Neural cell (in vitro differentiated cells): ENCODE data around the gene CRYAB.

Source experiments
- EP300 ChIP-seq: fragments of 450-650 bp; conservative IDR thresholded peaks from 2 replicates; pipeline ENCODE4 v1.6.1; 2014; ENCODE audit warnings: antibody characterized with exemption, mild to moderate bottlenecking, moderate library complexity; ENCODE audit not compliant: poor library complexity, severe bottlenecking
- EZH2 ChIP-seq: fragments of 200-600, 300-800 bp; shearing (Covaris generic), sonication (generic); IDR thresholded peaks from 2 replicates; pipeline ENCODE4 v1.6.1; 2014; ENCODE audit warnings: antibody characterized with exemption, low read length, borderline replicate concordance, mild to moderate bottlenecking; ENCODE audit not compliant: insufficient read depth, poor library complexity, severe bottlenecking
- MXI1 ChIP-seq: fragments of 450-650 bp; conservative IDR thresholded peaks from 2 replicates; pipeline ENCODE4 v1.6.1; 2014; ENCODE audit warnings: antibody characterized with exemption, mild to moderate bottlenecking; ENCODE audit not compliant: poor library complexity, severe bottlenecking
- POLR2AphosphoS5 ChIP-seq: IDR thresholded peaks from 2 replicates; pipeline ENCODE4 v1.6.1; 2012
- RAD21 ChIP-seq: fragments of 450-650 bp; conservative IDR thresholded peaks from 2 replicates; pipeline ENCODE4 v1.6.1; 2014; ENCODE audit warnings: antibody characterized with exemption, mild to moderate bottlenecking, moderate library complexity
- TAF1 ChIP-seq: IDR thresholded peaks from 2 replicates; pipeline ENCODE4 v1.6.1; 2012; ENCODE audit warnings: low read depth
- TF ChIP-seq, protein P1 (sequence below): fragments of 450-650 bp; IDR thresholded peaks from 2 replicates; pipeline ENCODE4 v1.5.1; 2014; ENCODE audit warnings: antibody characterized with exemption, mild to moderate bottlenecking, moderate library complexity; ENCODE audit not compliant: poor library complexity, severe bottlenecking
- TF ChIP-seq, protein P2 (sequence below): IDR thresholded peaks from 2 replicates; pipeline ENCODE4 v1.6.1; 2012; ENCODE audit warnings: borderline replicate concordance

DNA sequence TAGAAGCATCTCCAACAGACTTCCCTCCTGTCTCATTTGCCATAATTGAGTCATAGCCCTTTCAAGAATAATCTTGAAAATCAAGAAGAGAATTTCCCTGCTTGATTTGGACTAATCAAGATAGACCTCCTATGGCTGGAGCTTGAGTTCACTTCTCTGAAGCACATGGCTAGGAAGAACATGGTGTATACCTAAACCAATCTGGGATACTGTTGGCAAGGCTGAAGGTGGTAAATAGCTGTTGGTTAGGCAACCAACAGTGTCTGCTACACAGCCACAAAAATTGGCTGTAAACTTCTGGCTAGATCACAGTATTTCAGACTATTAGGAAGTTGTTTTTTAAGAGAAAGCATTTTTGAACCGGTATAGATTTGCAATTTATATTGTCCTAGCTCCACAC lies 4.9 kb downstream of the CRYAB start:
- TF ChIP-seq EP300 = no peak
- no peak for TF ChIP-seq POLR2AphosphoS5
- no peak for TF ChIP-seq RAD21
- TF ChIP-seq, protein P1, sequence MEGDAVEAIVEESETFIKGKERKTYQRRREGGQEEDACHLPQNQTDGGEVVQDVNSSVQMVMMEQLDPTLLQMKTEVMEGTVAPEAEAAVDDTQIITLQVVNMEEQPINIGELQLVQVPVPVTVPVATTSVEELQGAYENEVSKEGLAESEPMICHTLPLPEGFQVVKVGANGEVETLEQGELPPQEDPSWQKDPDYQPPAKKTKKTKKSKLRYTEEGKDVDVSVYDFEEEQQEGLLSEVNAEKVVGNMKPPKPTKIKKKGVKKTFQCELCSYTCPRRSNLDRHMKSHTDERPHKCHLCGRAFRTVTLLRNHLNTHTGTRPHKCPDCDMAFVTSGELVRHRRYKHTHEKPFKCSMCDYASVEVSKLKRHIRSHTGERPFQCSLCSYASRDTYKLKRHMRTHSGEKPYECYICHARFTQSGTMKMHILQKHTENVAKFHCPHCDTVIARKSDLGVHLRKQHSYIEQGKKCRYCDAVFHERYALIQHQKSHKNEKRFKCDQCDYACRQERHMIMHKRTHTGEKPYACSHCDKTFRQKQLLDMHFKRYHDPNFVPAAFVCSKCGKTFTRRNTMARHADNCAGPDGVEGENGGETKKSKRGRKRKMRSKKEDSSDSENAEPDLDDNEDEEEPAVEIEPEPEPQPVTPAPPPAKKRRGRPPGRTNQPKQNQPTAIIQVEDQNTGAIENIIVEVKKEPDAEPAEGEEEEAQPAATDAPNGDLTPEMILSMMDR = no peak
- TF ChIP-seq EZH2 = no peak
- TF ChIP-seq, protein P2, sequence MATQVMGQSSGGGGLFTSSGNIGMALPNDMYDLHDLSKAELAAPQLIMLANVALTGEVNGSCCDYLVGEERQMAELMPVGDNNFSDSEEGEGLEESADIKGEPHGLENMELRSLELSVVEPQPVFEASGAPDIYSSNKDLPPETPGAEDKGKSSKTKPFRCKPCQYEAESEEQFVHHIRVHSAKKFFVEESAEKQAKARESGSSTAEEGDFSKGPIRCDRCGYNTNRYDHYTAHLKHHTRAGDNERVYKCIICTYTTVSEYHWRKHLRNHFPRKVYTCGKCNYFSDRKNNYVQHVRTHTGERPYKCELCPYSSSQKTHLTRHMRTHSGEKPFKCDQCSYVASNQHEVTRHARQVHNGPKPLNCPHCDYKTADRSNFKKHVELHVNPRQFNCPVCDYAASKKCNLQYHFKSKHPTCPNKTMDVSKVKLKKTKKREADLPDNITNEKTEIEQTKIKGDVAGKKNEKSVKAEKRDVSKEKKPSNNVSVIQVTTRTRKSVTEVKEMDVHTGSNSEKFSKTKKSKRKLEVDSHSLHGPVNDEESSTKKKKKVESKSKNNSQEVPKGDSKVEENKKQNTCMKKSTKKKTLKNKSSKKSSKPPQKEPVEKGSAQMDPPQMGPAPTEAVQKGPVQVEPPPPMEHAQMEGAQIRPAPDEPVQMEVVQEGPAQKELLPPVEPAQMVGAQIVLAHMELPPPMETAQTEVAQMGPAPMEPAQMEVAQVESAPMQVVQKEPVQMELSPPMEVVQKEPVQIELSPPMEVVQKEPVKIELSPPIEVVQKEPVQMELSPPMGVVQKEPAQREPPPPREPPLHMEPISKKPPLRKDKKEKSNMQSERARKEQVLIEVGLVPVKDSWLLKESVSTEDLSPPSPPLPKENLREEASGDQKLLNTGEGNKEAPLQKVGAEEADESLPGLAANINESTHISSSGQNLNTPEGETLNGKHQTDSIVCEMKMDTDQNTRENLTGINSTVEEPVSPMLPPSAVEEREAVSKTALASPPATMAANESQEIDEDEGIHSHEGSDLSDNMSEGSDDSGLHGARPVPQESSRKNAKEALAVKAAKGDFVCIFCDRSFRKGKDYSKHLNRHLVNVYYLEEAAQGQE = no peak
- no peak for TF ChIP-seq MXI1
- TF ChIP-seq TAF1 = no peak
